Endothelial cell of umbilical vein (primary cell): ENCODE results near the gene CALCR. TPM values are rescaled to one million over a fixed set of nuclear protein-coding genes. Genes with fewer than 3 reads are reported as not detected.

ENCODE experiments used
- BruUV-seq: library from RNA; stranded (reverse); fragments of 400-500 nt; replicated peaks from 2 replicates; lab custom pipeline; 2021; lab: Mats Ljungman, UMichigan
- CTCF ChIA-PET: fragments of 300-600, 350-600 bp; sonication (Branson Sonifier 250); formaldehyde crosslinking; loops from one replicate; lab custom pipeline; 2021; ENCODE audit warnings: antibody characterized with exemption, inconsistent platforms; lab: Charles Lee
- POLR2A ChIA-PET: fragments of 300-600, 350-600 bp; sonication (Branson Sonifier 250); formaldehyde crosslinking; loops from one replicate; lab custom pipeline; 2021; ENCODE audit warnings: antibody characterized with exemption, inconsistent platforms; lab: Charles Lee
- DNase-seq: peaks from one replicate; pipeline ENCODE4 v3.0.0-alpha.2; 2011; ENCODE audit warnings: low read depth, low spot score
- FAIRE-seq: peaks from 2 replicates; lab custom pipeline; 2011; peaks lifted over from hg19 to GRCh38; lab: Jason Lieb, UNC
- H2AFZ ChIP-seq: 2 replicates; pipeline ENCODE4 v1.6.0; 2012; ENCODE audit warnings: low read depth, low read length, control low read depth, inconsistent platforms
- H3K27ac ChIP-seq: 2 replicates; pipeline ENCODE4 v1.5.1; 2011; ENCODE audit warnings: low read depth, mild to moderate bottlenecking, control low read depth, low read length, moderate library complexity; ENCODE audit not compliant: insufficient read depth
- H3K27me3 ChIP-seq, 2 experiments: 2 replicates each; pipeline versions ENCODE4 v1.6.0 to v1.6.1; 2011; ENCODE audit warnings: low read length in 2 of 2, mixed read lengths in 1 of 2; ENCODE audit not compliant: control insufficient read depth in 2 of 2, insufficient read depth in 2 of 2
- H3K36me3 ChIP-seq, 2 experiments: 2 replicates in 1 of 2; 3 replicates in 1 of 2; pipeline ENCODE4 v1.5.1; 2011; ENCODE audit warnings: low read length in 2 of 2, mild to moderate bottlenecking in 1 of 2, moderate library complexity in 1 of 2; ENCODE audit not compliant: control insufficient read depth in 2 of 2, insufficient read depth in 2 of 2; ENCODE audit errors: extremely low read depth in 1 of 2
- H3K4me1 ChIP-seq: 3 replicates; pipeline ENCODE4 v1.5.1; 2011; ENCODE audit warnings: mild to moderate bottlenecking, low read length; ENCODE audit not compliant: control insufficient read depth, insufficient read depth; ENCODE audit errors: extremely low read depth
- H3K4me2 ChIP-seq: 2 replicates; pipeline ENCODE4 v1.6.1; 2011; ENCODE audit warnings: low read length, control low read depth, mixed read lengths; ENCODE audit not compliant: insufficient read depth
- H3K4me3 ChIP-seq, 3 experiments: fragments of 200-600 bp in 1 of 3; sonication (generic), shearing (Covaris generic) in 1 of 3; replicated peaks in 1 of 3; 2 replicates each; pipeline ENCODE4 v1.5.1; 2011 to 2016; ENCODE audit warnings: control low read depth in 3 of 3, low read length in 3 of 3, mild to moderate bottlenecking in 2 of 3, inconsistent platforms in 1 of 3, low read depth in 1 of 3, moderate library complexity in 1 of 3; ENCODE audit not compliant: insufficient read depth in 1 of 3
- H3K79me2 ChIP-seq: 2 replicates; pipeline ENCODE4 v1.6.0; 2012; ENCODE audit warnings: low read length, inconsistent platforms; ENCODE audit not compliant: control insufficient read depth, insufficient read depth
- H3K9ac ChIP-seq: replicated peaks from 2 replicates; pipeline ENCODE3; 2011; ENCODE audit warnings: low read length, control low read depth; ENCODE audit not compliant: insufficient read depth; ENCODE audit errors: extremely low read depth
- H3K9me1 ChIP-seq: replicated peaks from 3 replicates; pipeline ENCODE4 v1.6.0; 2011; ENCODE audit warnings: mild to moderate bottlenecking, low read length; ENCODE audit not compliant: control insufficient read depth, insufficient read depth; ENCODE audit errors: extremely low read depth
- H3K9me3 ChIP-seq: replicated peaks from 2 replicates; pipeline ENCODE4 v1.5.1; 2012; ENCODE audit warnings: low read length, inconsistent platforms; ENCODE audit not compliant: control insufficient read depth, insufficient read depth
- H4K20me1 ChIP-seq: replicated peaks from 2 replicates; pipeline ENCODE3; 2011; ENCODE audit warnings: mild to moderate bottlenecking, low read length; ENCODE audit not compliant: control insufficient read depth, insufficient read depth; ENCODE audit errors: extremely low read depth
- CTCF ChIP-seq, 2 donors: IDR thresholded peaks; 1 replicate in 1 of 2; 2 replicates in 1 of 2; pipeline ENCODE4 v1.5.1; 2011; ENCODE audit warnings: low read length in 2 of 2, mild to moderate bottlenecking in 2 of 2, moderate library complexity in 2 of 2, control low read depth in 1 of 2, inconsistent platforms in 1 of 2, low read depth in 1 of 2; ENCODE audit not compliant: insufficient read depth in 1 of 2; ENCODE audit errors: extremely low read depth in 1 of 2
- JUN ChIP-seq: IDR thresholded peaks from 2 replicates; pipeline ENCODE4 v1.6.1; 2011; ENCODE audit warnings: borderline replicate concordance, low read depth; ENCODE audit not compliant: insufficient read length, insufficient read depth
- dilution Hi-C: fragments of 300-500 bp; cut with MboI; formaldehyde crosslinking; loops from one replicate; pipeline ENCODE4 v1.15.0; 2019; ENCODE audit warnings: low sequenced_read_pairs; ENCODE audit not compliant: extremely low pct_ligation_motif_present
- intact Hi-C: fragments of 100-400 bp; cut with micrococcal nuclease; formaldehyde crosslinking; loops from one replicate; pipeline ENCODE4 v1.10.0; 2022
- polyA plus RNA-seq, 4 experiments: library from polyadenylated mRNA; depleted of rRNA in 3 of 4; stranded (reverse) in 3 of 4; unstranded in 1 of 4; fragments of >200 nt; gene quantifications; 2 replicates each; pipeline versions ENCODE4 v1.2.1 to v1.2.3, GENCODE V29; 2011 to 2012; ENCODE audit warnings: missing spikeins in 1 of 4
- total RNA-seq: library from RNA; stranded (reverse); gene quantifications from 2 replicates; pipeline ENCODE4 v1.2.3, GENCODE V29; 2021

CALCR gene
- total and polyA plus RNA-seq, 2 donors (not counting 3 experiments of a cell fraction or from before 2014, with no cell fraction given) = not detected

GRCh38 chr7:93622036-93623033 lies 47.8 kb upstream of the CALCR start:
- H3K4me1 ChIP-seq = no peaks in the 10 kb centered on the region
- CTCF ChIA-PET = interaction anchor here (0.8 to 3.5 kb wide), 4 partner anchors 11 to 92 kb away, joined by 4 to 18 read pairs (median 5); no protein-coding TSS in a partner anchor
- no peak overlapping the region for H3K4me2 ChIP-seq
- H3K9ac ChIP-seq = no peak overlapping the region
- no peaks in the 10 kb centered on the region for H3K9me3 ChIP-seq
- no peaks in the 10 kb centered on the region for H3K36me3 ChIP-seq
- intact Hi-C loops = loop anchor here (1.0 kb wide), 1 partner anchor 601 kb away; no protein-coding TSS in a partner anchor
- DNase-seq = no peak
- dilution Hi-C loops = no loop called here
- no peak for FAIRE-seq
- H3K9me1 ChIP-seq = no peaks in the 10 kb centered on the region
- H3K27me3 ChIP-seq = no peaks in the 10 kb centered on the region
- no peak overlapping the region for H3K4me3 ChIP-seq
- no peaks in the 10 kb centered on the region for H4K20me1 ChIP-seq
- POLR2A ChIA-PET = no interaction called here
- H3K79me2 ChIP-seq = no peaks in the 10 kb centered on the region
- no TSS peak for BruUV-seq
- H3K27ac ChIP-seq = no peak overlapping the region
- TF ChIP-seq CTCF (IDR thresholded peaks at IDR 0.05; ENCODE audit: extremely low read depth in 1 of 2, insufficient read depth in 1 of 2, low read depth in 1 of 2, low read length in 2 of 2) (peak in 1 of 2 donors; percentile 24), JUN (no peak)
- H2AFZ ChIP-seq = no peak overlapping the region

GRCh38 chr7:93620864-93621263 lies 46.3 kb upstream of the CALCR start:
- Histone ChIP-seq H3K36me3 (no peaks in the 10 kb centered on the region), H3K9me3 (no peaks in the 10 kb centered on the region), H3K4me2 (no peak overlapping the region), H3K9me1 (no peaks in the 10 kb centered on the region), H4K20me1 (no peaks in the 10 kb centered on the region), H3K9ac (no peak overlapping the region), H3K27ac (no peak overlapping the region), H3K4me3 (no peak overlapping the region), H3K4me1 (no peaks in the 10 kb centered on the region), H3K27me3 (no peaks in the 10 kb centered on the region), H3K79me2 (no peaks in the 10 kb centered on the region), H2AFZ (no peak overlapping the region)
- FAIRE-seq (no peak), DNase-seq (no peak)
- ChIA-PET CTCF (interaction anchor here (1.4 to 3.5 kb wide), 3 partner anchors 12 to 70 kb away, joined by 5 to 18 read pairs (median 5); no protein-coding TSS in a partner anchor), POLR2A (no interaction called here)
- intact Hi-C loops (no loop called here), dilution Hi-C loops (no loop called here)
- TF ChIP-seq CTCF (IDR thresholded peaks at IDR 0.05; ENCODE audit: extremely low read depth in 1 of 2, insufficient read depth in 1 of 2, low read depth in 1 of 2, low read length in 2 of 2) = no peak
- BruUV-seq = no TSS peak
